Measurements from ENCODE around the gene COQ8A.

COQ8A gene

DNA sequence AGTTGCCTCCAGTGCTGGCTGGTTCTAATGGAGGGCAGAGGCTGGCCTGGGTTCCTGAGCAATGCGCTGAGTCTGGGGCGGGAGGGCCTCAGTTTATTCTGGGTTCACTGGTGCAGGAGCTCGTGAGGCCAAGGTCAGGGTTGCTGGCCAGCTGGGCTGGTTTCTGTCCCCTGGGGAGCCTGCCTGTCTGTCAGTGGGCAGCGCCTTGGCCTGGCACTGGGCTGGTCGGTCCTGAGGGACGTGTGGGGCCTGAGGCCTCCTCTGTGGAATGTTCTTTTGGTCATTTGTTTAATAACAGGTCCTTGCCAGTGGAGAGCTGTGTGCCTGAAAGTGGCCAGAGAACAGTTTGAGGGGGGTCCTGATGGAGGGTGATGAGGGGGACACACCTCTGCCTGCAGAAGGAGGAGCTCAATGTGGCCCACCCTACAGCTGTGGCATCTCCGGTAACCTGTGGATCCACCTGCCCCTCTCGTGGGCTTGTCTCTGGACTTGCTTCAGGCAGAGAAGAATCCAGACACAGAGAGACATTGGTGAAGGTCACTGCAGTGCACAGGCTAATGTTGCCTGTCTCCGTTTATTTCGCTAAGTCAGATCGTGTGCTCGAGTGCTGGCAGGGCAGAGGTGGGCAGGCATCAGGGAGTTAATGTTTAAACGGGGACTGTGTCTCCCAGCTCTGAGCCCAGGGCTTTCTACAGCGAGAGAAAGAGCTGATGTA lies 34.6 kb downstream of the COQ8A start:
- DNase-seq, result no peak

DNA sequence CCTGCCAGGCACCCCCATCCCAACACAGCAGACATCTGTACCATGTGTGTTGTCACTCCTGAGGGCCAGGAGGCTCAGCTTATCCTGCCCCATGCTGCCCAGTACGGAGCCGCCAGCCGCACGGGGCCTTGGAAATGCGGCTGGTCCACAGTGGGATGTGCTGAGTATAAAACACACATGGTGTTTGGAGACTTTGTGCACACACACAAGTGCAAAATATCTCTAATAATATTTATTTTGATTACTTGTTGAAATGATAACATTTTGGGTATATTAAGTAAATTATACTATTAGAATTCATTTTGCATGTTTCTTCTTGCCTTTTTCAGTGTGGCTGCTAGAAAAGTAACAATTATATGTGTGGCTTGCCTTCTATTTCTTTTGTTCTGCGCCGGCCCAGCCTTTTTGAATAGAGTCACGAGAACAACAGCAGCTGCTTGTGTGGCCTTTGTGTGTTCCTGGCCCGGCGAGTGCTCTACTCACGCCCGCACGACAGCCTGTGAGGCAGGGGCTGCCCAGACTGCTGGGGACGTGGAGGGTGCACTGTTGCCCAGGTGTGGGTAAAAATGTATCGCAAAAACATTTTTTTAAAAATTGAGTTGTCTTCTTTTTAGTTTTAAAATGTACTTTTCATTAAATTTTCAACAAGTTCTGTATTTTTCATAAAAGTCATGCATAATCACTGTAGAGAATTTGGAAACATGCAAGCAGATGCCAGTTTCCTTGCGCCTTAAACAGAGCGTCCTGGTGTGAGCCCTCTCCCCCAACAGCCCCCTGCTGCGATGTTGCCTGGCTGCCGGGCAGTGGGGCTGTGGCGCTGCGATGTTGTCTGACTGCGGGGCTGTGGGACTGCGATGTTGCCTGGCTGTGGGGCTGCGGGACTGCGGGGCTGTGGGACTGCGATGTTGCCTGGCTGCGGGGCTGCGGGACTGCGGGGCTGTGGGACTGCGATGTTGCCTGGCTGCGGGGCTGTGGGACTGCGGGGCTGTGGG lies 35.5 kb downstream of the COQ8A start:
- no peak for DNase-seq

DNA sequence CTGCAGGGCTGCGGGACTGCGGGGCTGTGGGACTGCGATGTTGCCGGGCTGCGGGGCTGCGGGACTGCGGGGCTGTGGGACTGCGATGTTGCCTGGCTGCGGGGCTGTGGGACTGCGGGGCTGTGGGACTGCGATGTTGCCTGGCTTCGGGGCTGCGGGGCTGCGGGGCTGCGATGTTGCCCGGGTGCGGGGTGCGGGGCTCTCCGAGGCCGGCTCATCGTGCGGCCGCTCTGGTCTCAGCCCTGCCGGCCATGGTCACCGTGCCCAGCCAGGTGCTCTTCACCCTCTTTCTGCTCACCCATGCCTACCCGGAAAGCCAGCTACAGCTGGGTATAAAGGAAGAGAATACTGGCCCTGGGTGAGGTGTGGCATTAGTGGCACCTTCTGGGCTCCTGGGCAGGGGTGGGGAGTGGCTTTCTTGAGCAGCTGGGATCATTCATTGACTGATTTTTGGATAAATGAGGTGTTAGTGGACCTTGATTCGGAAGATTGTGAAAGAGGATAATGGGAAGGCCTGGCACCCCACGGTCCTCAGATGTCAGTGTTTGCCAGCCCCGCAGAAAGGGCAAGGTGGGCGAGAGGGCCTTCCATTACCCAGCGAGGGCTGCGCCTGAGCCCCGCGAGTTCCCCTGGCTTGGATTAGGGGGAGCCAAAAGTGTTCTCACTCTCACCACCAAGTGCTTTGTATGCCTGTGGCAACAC lies 36.3 kb downstream of the COQ8A start:
- DNase-seq, result no peak

GRCh38 chr1:226976978-226977642 lies 37.0 kb downstream of the COQ8A start:
- no peak for DNase-seq

DNA sequence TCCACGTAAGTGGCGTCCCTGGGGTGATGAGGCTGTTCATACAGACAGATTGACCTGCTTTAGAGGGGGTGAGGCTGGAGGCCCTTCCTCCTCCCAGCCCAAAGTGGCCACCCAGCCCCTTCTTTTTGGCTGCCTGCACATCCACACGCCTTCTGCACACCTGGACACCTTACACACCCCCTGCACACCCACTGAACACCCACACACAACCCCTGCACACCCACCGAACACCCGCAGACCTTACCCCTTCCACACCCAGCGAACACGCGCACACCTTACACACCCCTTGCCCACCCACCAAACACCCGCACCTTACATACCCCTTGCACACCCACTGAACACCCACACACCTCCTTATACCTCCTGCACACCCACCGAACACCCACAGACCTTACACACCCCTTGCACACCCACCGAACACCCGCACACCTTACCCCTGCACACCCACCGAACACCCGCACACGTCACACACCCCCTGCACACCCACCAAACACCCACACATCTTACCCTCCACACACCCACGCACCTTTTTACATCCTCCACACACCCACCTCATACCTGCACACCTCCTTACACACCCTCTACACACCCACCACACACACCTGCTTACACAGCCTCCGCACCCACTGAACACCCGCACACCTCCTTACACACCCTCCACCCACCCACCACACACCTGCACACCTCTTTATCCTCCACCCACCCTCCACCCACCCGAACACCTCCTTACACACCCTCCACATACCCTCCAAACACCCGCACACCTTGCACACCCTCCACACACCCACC lies 37.7 kb downstream of the COQ8A start:
- DNase-seq, result no peak

- DNase-seq, result no peak
These were observed 38.5 kb downstream of the COQ8A start for GRCh38 chr1:226978432-226979114.

DNA sequence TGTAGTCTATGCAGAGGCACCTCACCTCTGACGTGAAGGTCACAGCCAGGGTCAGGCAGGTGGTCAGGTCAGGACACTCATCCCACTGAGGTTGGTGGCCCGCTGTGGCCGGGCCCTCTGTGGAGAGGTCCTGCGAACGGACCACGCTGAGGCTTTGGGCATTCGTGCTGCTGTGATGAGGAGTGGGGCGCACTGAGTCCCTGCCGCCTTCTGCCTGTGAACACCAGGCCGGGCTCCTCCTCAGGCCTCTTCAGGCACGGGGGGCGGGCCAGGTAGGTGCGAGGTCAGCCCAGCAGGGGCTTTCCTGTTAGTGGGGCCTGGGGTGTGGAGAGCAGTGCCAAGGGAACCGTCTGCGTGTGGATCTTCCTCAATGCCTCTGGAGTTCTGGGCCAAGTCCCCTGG lies 39.0 kb downstream of the COQ8A start:
- DNase-seq, result no peak

DNA sequence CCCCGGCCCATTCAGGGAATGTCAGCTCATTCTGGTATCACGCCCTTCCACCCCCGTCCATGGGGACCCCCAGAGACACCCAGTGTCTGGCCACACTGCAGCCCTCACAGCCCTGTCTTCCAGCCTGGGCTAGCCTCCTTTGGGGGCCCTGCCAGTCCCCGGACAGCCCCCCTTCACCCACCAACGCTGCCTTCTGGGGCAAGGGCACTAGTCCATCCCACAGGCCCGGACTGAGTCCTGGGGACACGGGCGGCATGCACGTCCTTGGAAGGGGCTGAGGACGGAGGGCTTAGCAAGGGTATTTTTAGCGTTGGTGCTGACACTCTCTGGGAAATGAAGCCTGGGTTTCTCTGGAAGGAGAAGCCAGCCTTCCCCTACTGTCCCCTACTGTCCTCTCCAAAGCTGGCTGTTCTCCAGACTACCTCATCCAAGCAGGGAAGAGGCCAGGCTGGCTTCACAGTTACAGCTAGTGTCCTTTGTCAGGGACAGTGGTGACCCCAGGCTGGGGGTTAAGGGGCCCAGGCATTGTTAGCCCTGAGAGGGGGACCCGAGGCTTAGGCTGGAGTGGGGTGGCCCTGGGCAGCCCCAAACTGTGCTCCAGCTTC lies 39.5 kb downstream of the COQ8A start:
- DNase-seq, result no peak

GRCh38 chr1:226980122-226980560 lies 40.0 kb downstream of the COQ8A start:
- DNase-seq, result no peak

- DNase-seq, result no peak
These were observed 40.7 kb downstream of the COQ8A start for GRCh38 chr1:226980565-226981385.

DNA sequence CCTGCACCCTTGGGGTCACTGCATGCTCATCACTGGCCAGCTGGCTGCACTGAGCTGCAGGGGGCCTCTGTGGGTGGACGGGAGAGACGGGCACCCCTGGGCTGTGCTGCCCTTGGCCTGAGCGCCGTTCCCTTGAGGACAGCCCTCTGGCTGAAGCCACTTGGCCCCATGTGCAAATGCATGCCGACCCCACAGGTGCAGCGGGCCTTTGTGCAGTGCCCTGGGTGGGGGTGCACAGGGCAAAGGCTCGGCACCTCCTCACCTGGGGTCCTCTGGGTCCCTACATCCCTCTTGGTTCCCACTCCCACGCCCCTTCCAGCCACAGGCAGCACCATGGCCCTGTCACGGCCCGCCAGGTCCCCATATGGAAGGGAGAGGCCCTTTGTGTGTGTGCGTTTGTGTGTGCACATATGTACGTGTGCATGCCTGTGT lies 41.3 kb downstream of the COQ8A start:
- DNase-seq, result no peak

DNA sequence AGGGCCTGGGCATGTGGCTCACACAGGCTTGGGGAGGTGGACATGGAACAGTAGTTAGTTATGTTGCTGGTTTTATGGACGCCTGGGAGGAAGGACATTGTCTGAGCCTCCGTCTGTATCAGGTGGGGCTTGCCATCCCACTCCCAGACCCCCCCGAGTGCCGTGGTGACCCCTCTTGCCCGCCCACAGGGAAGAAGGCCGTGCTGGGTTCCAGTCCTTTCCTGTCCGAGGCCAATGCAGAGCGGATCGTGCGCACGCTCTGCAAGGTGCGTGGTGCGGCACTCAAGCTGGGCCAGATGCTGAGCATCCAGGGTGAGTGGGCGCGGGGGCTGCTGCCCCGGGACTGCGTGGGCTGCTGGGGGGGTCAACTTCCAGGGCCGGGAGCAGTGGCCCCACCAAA lies 41.7 kb downstream of the COQ8A start:
- no peak for DNase-seq

- DNase-seq, result no peak
These were observed 42.5 kb downstream of the COQ8A start for GRCh38 chr1:226982451-226983177.

- DNase-seq, result no peak
These were observed 43.3 kb downstream of the COQ8A start for GRCh38 chr1:226983247-226983991.

DNA sequence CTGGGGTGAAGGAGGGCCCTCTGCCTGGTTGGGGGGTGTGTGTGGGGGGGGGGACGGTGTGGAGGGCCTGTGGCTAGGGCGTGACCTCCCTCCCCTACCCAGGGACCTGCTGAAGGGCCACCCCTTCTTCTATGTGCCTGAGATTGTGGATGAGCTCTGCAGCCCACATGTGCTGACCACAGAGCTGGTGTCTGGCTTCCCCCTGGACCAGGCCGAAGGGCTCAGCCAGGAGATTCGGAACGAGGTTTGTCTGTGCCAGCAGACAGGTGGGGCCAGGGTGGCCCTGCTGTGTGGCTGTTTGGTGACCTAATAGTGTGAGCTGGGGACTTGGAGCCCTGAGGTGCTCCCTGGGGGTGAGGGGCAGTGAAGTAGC lies 43.9 kb downstream of the COQ8A start:
- DNase-seq, result no peak

GRCh38 chr1:226984521-226985238 lies 44.6 kb downstream of the COQ8A start:
- DNase-seq, result no peak

DNA sequence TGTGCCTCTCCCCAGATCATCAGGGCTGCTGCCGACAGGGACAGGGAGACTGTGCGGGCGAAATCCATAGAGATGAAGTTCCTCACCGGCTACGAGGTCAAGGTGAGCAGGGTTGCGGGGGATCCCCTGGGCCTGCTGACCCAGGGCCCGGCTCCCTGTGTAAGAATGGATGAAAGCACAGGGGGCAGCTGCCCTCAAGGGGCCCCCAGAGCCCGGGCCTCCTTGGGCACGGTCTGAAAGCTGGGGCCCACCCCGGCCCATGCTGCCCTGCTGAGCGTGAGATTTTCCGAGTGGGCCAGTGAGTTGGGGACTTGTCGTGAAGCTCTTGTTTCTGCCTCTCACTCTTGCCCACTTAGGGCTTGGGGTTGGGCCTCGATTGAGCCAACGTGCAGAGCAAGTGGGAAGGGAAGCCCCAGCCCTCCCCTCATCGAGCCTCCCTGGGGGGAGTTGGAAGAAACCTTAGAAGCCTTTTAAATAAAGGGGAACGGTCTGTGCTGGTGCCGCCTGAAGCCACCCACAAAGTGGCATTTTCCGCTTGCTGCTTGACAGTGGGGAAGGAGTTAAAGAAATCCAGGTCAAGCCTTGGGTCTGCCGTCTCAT lies 45.2 kb downstream of the COQ8A start:
- no peak for DNase-seq
